Activated CD8-positive, alpha-beta T cell treated with anti-CD3 and anti-CD28 coated beads, Interleukin-2, amount 10 ng/mL, durations not matched to agents 7 days and 5 days (primary cell): ENCODE measurements around the gene GRK6. TPM values are rescaled to one million over a fixed set of nuclear protein-coding genes. Genes with fewer than 3 reads are reported as not detected.

Experiments
- ATAC-seq: fragments of 150-1000 bp; cut with Tn5 transposase; one replicate; pipeline ENCODE4 v1.10.0; 2021; ENCODE audit warnings: moderate library complexity
- CTCF ChIA-PET: fragments of 350-600 bp; sonication (Branson Sonifier 250); formaldehyde crosslinking; loops from one replicate; lab custom pipeline; 2021; ENCODE audit warnings: antibody characterized with exemption; lab: Charles Lee
- POLR2A ChIA-PET: fragments of 350-600 bp; sonication (Branson Sonifier 250); formaldehyde crosslinking; loops from one replicate; lab custom pipeline; 2021; ENCODE audit warnings: antibody characterized with exemption; lab: Charles Lee
- DNase-seq: peaks from one replicate; pipeline ENCODE4 v3.0.0-alpha.2; 2020
- H3K27ac Mint-ChIP-seq: one replicate; pipeline ENCODE4 v1.8.0; 2021; ENCODE audit warnings: mild to moderate bottlenecking, mixed read lengths
- H3K27me3 Mint-ChIP-seq: one replicate; pipeline ENCODE4 v1.8.0; 2021; ENCODE audit warnings: low read depth, mixed read lengths
- H3K36me3 Mint-ChIP-seq: one replicate; pipeline ENCODE4 v1.8.0; 2021; ENCODE audit warnings: low read depth, mixed read lengths
- H3K4me1 Mint-ChIP-seq: one replicate; pipeline ENCODE4 v1.8.0; 2021; ENCODE audit warnings: low read depth, mixed read lengths
- H3K4me3 Mint-ChIP-seq: one replicate; pipeline ENCODE4 v1.8.0; 2021; ENCODE audit warnings: mild to moderate bottlenecking, mixed read lengths
- H3K9me3 Mint-ChIP-seq: one replicate; pipeline ENCODE4 v1.8.0; 2022; ENCODE audit warnings: mixed read lengths; ENCODE audit not compliant: insufficient read depth
- total RNA-seq, 2 experiments: library from RNA; stranded (reverse); gene quantifications; one replicate each; pipeline ENCODE4 v1.2.3, GENCODE V29; 2021

GRK6 gene
- total RNA-seq, 2 experiments from 2014 or later: 206 to 213 TPM

GRCh38 chr5:177387405-177387804 lies 39.1 kb upstream of the GRK6 start:
- H3K9me3 Mint-ChIP-seq: no peaks in the 10 kb centered on the region
- peaks cover 3% of the 10 kb centered on the region for H3K27me3 Mint-ChIP-seq
- H3K27ac Mint-ChIP-seq: no peak overlapping the region
- H3K4me1 Mint-ChIP-seq: peaks cover 71% of the 10 kb centered on the region
- CTCF ChIA-PET: interaction anchor here (1.0 to 6.7 kb wide), 3 partner anchors 15 to 114 kb away, joined by 3 to 122 read pairs (median 3); no protein-coding TSS in a partner anchor
- no peaks in the 10 kb centered on the region for H3K36me3 Mint-ChIP-seq
- DNase-seq (no peak), ATAC-seq (no peak)
- no peak overlapping the region for H3K4me3 Mint-ChIP-seq
- POLR2A ChIA-PET: no interaction called here

GRCh38 chr5:177388521-177389052 lies 37.9 kb upstream of the GRK6 start:
- H3K27me3 Mint-ChIP-seq: peaks cover 3% of the 10 kb centered on the region
- peaks cover 74% of the 10 kb centered on the region for H3K4me1 Mint-ChIP-seq
- ATAC-seq: no peak
- H3K36me3 Mint-ChIP-seq: no peaks in the 10 kb centered on the region
- peak overlapping the region; percentile 9 for H3K4me3 Mint-ChIP-seq
- peak overlapping the region; percentile 93 for H3K27ac Mint-ChIP-seq
- POLR2A ChIA-PET: interaction anchor here (1.2 to 2.9 kb wide), 5 partner anchors 14 to 76 kb away, joined by 3 to 25 read pairs (median 7); partner anchors contain the start of genes PFN3 and PRR7
- DNase-seq: no peak
- H3K9me3 Mint-ChIP-seq: no peaks in the 10 kb centered on the region
- CTCF ChIA-PET: interaction anchor here (1.2 to 8.3 kb wide), 16 partner anchors 10 to 274 kb away, joined by 13 to 270 read pairs (median 38); partner anchors contain the start of genes GRK6, PDLIM7, PFN3 and PRR7

- POLR2A ChIA-PET: interaction anchor here (0.6 to 2.9 kb wide), 11 partner anchors 13 to 77 kb away, joined by 3 to 25 read pairs (median 5); partner anchors contain the start of genes GRK6, LMAN2, PFN3 and PRR7
- peak overlapping the region; percentile 43 for H3K4me3 Mint-ChIP-seq
- peaks cover 69% of the 10 kb centered on the region for H3K4me1 Mint-ChIP-seq
- ATAC-seq: peak; percentile 59
- peak overlapping the region; percentile 93 for H3K27ac Mint-ChIP-seq
- no peaks in the 10 kb centered on the region for H3K9me3 Mint-ChIP-seq
- CTCF ChIA-PET: interaction anchor here (0.8 to 8.3 kb wide), 32 partner anchors 9 to 317 kb away, joined by 3 to 270 read pairs (median 20); partner anchors contain the start of genes F12, GRK6, LMAN2 and PDLIM7
- H3K27me3 Mint-ChIP-seq: peaks cover 3% of the 10 kb centered on the region
- peak; percentile 52 for DNase-seq
- no peaks in the 10 kb centered on the region for H3K36me3 Mint-ChIP-seq
Measured at GRCh38 chr5:177389241-177390169, 37.0 kb upstream of the GRK6 start.

DNA sequence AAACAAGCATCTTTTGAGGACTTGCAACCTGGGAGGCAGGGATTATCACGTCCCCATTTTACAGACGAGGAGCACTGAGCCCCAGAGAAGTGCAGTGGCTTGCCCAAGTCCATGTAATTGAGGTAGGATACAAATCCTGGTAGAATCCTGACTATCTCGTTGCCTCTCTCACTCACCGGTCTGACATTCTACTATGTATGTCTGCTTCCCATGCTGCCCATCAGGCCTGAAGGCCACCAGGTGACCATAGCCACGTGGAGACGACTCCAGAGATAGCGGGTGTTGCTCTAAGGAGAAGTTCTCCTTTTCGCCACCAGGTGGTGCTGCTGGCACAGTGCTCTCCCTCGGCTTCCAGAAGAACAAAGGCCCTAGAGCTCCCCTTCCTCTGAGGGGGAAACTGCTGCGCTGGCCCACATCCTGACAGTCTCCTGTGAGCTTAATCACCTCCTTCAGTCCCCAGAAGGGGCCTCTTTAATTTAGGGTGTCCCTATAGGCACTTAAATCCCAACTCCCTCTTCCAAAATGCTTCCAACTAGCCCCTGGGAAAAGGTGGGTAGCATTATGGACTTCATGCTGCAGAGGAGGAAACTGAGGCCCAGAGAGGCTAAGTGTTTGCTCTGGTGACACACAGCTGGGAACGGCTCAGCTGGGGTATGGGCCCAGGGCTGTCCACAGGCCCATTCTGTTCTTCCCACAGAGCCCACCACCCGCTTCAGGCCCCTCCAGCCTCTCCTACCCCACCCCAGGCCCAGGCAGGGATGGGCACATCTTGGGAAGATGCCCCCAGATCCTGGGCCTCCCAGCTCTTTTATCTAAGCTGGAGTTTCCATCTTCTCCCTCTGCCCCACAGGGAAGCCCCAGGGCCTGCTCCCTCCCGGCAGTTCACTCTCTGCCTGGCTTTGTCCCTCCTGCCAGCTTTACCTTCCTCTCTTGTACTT lies 35.8 kb upstream of the GRK6 start:
- DNase-seq: peak; percentile 94
- peak overlapping the region; percentile 93 for H3K27ac Mint-ChIP-seq
- ChIA-PET CTCF (interaction anchor here (0.6 to 8.3 kb wide), 46 partner anchors 8 to 276 kb away, joined by 3 to 270 read pairs (median 11); partner anchors contain the start of genes F12, GRK6, LMAN2 and PDLIM7), POLR2A (interaction anchor here (0.9 to 2.9 kb wide), 11 partner anchors 12 to 277 kb away, joined by 3 to 25 read pairs (median 5); partner anchors contain the start of genes GRK6, PFN3 and PRR7)
- peak overlapping the region; percentile 19 for H3K4me3 Mint-ChIP-seq
- peaks cover 3% of the 10 kb centered on the region for H3K27me3 Mint-ChIP-seq
- H3K4me1 Mint-ChIP-seq: peaks cover 59% of the 10 kb centered on the region
- no peaks in the 10 kb centered on the region for H3K36me3 Mint-ChIP-seq
- ATAC-seq: peak; percentile 84
- no peaks in the 10 kb centered on the region for H3K9me3 Mint-ChIP-seq

GRCh38 chr5:177392765-177393164 lies 33.7 kb upstream of the GRK6 start:
- DNase-seq: no peak
- no peak for ATAC-seq
- Mint-ChIP-seq H3K9me3 (no peaks in the 10 kb centered on the region), H3K4me3 (no peak overlapping the region), H3K36me3 (no peaks in the 10 kb centered on the region), H3K27me3 (peaks cover 3% of the 10 kb centered on the region), H3K27ac (peak overlapping the region; percentile 51), H3K4me1 (peaks cover 45% of the 10 kb centered on the region)
- ChIA-PET CTCF (interaction anchor here (1.2 to 8.3 kb wide), 6 partner anchors 12 to 108 kb away, joined by 3 to 270 read pairs (median 86); partner anchors contain the start of genes GRK6 and PFN3), POLR2A (interaction anchor here (0.8 to 1.0 kb wide), 2 partner anchors 60 to 63 kb away, joined by 3 read pairs; no protein-coding TSS in a partner anchor)

- Mint-ChIP-seq H3K4me3 (no peak overlapping the region), H3K27me3 (peaks cover 3% of the 10 kb centered on the region), H3K36me3 (no peaks in the 10 kb centered on the region), H3K27ac (peak overlapping the region; percentile 51), H3K9me3 (no peaks in the 10 kb centered on the region), H3K4me1 (peaks cover 43% of the 10 kb centered on the region)
- ATAC-seq: no peak
- POLR2A ChIA-PET: interaction anchor here (0.8 to 1.0 kb wide), 2 partner anchors 59 to 62 kb away, joined by 3 read pairs; no protein-coding TSS in a partner anchor
- DNase-seq: no peak
- CTCF ChIA-PET: interaction anchor here (1.2 to 8.3 kb wide), 7 partner anchors 11 to 108 kb away, joined by 3 to 270 read pairs (median 51); partner anchors contain the start of genes GRK6 and PFN3
Measured at GRCh38 chr5:177393206-177393765, 33.2 kb upstream of the GRK6 start.

DNA sequence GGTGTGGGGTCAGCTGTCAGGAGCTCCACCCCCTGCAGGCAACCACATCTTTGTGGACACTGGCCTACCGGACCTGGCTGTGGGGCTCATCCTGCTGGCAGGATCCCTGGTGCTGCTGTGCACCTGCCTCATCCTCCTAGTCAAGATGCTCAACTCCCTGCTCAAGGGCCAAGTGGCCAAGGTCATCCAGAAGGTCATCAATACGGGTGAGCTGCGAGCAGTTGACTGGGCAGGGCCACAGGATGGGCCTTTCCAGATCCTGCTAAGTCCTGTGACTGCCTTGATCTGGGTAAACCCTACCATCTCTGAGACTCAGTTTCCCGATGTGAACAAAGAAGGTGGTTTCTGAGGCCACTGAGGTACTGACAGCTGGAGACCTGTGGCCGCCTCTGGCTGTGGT lies 32.5 kb upstream of the GRK6 start:
- H3K27me3 Mint-ChIP-seq: peaks cover 3% of the 10 kb centered on the region
- no peaks in the 10 kb centered on the region for H3K9me3 Mint-ChIP-seq
- H3K4me1 Mint-ChIP-seq: peaks cover 36% of the 10 kb centered on the region
- CTCF ChIA-PET: interaction anchor here (1.0 to 8.3 kb wide), 5 partner anchors 11 to 280 kb away, joined by 3 to 270 read pairs (median 5); partner anchors contain the start of genes GRK6 and PFN3
- no peak overlapping the region for H3K27ac Mint-ChIP-seq
- no peaks in the 10 kb centered on the region for H3K36me3 Mint-ChIP-seq
- H3K4me3 Mint-ChIP-seq: no peak overlapping the region
- no peak for DNase-seq
- no peak for ATAC-seq
- POLR2A ChIA-PET: interaction anchor here (0.6 kb wide), 1 partner anchor 67 kb away, joined by 3 read pairs; no protein-coding TSS in a partner anchor

DNA sequence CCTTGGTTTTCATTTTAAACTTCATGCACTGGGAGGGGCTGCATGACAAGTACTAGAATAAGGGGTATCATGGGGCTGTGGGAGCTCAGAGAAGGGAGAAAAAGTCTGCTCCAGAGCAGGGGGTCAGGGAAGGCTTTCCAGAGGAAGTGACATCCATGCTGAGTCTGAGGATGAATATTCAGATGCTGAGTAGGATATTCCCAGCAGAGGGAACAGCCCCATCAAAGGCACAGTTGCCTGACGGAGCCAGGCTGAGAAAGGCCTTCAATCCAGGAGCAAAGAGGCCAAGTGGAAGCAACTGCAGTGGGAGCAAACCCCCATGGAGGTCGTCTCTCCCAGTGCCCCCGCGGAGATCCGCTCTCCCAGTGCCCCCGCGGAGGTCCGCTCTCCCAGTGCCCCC lies 30.4 kb upstream of the GRK6 start:
- DNase-seq: no peak
- H3K27ac Mint-ChIP-seq: no peak overlapping the region
- H3K9me3 Mint-ChIP-seq: no peaks in the 10 kb centered on the region
- ATAC-seq: no peak
- no peak overlapping the region for H3K4me3 Mint-ChIP-seq
- H3K4me1 Mint-ChIP-seq: peaks cover 15% of the 10 kb centered on the region
- POLR2A ChIA-PET: no interaction called here
- CTCF ChIA-PET: interaction anchor here (7.8 to 8.3 kb wide), 2 partner anchors 9 to 58 kb away, joined by 175 to 270 read pairs; partner anchors contain the start of gene PFN3
- H3K27me3 Mint-ChIP-seq: peaks cover 3% of the 10 kb centered on the region
- no peaks in the 10 kb centered on the region for H3K36me3 Mint-ChIP-seq

- ATAC-seq (no peak), DNase-seq (no peak)
- ChIA-PET CTCF (no interaction called here), POLR2A (no interaction called here)
- Mint-ChIP-seq H3K27ac (no peak overlapping the region), H3K4me1 (peaks cover 8% of the 10 kb centered on the region), H3K27me3 (peaks cover 8% of the 10 kb centered on the region), H3K9me3 (no peaks in the 10 kb centered on the region), H3K36me3 (no peaks in the 10 kb centered on the region), H3K4me3 (no peak overlapping the region)
Measured at GRCh38 chr5:177396807-177397206, 29.7 kb upstream of the GRK6 start.

- H3K9me3 Mint-ChIP-seq: no peaks in the 10 kb centered on the region
- no peak for DNase-seq
- no peak for ATAC-seq
- H3K27me3 Mint-ChIP-seq: peaks cover 16% of the 10 kb centered on the region
- H3K4me1 Mint-ChIP-seq: peaks cover 18% of the 10 kb centered on the region
- H3K27ac Mint-ChIP-seq: no peak overlapping the region
- H3K36me3 Mint-ChIP-seq: no peaks in the 10 kb centered on the region
- CTCF ChIA-PET: interaction anchor here (1.0 kb wide), 1 partner anchor 8 kb away, joined by 4 read pairs; no protein-coding TSS in a partner anchor
- POLR2A ChIA-PET: no interaction called here
- no peak overlapping the region for H3K4me3 Mint-ChIP-seq
Measured at GRCh38 chr5:177397875-177398390, 28.5 kb upstream of the GRK6 start.
